Stimulated activated CD8-positive, alpha-beta memory T cell treated with anti-CD3 and anti-CD28 coated beads, Interleukin-7, amount 100 ng/mL, for 48 hours (primary cell): Measurements from ENCODE around the gene CDHR1.
A peak's percentile ranks its signal among the peaks of the same experiment; 100 is the strongest.
"Not testable (repeated sequence)": the region's sequence is repeated elsewhere in the genome, so short reads cannot be mapped to it uniquely, and the experiment has no call there.

Experiments
- DNase-seq, 2 donors: peaks; one replicate each; pipeline ENCODE4 v3.0.0-alpha.2; 2020; ENCODE audit warnings: low read depth in 1 of 2; ENCODE audit errors: extremely low read depth in 1 of 2

The CDHR1 gene

DNA sequence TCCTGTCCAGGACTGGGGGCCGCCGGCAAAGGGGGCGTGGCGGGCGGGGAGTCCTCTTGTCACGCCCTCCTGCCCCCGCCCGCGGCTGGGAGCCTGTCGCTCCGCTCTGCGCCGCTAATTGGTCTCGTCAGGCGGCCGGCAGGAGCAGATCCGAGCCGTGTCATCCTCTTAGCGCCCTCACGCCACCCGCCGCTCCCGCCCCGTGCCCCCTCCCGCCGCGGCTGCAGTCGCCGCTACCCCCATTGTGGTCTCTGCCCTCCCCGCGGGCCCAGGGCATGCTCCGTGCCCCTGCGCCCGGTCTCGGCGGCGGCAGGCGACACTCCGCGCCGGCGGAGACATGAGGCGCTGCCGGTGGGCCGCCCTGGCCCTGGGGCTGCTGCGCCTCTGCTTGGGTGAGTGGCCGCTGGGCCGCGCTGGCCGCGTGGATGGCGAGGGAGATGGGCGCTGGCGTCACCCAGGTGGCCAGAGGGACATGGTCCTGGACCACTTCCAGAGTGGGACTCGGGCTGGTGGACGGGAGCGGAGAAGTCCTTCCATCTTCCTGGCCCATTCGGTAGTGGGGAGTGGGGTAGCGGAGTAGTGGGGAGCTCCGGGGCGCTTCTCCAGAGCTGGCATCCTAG, at the start of gene CDHR1:
TSS of gene CDHR1 (plus strand) at position 114 of the 620 bp plus-strand sequence. CDS start at position 338, 224 bp downstream.
- DNase-seq = peak; percentile 26

DNA sequence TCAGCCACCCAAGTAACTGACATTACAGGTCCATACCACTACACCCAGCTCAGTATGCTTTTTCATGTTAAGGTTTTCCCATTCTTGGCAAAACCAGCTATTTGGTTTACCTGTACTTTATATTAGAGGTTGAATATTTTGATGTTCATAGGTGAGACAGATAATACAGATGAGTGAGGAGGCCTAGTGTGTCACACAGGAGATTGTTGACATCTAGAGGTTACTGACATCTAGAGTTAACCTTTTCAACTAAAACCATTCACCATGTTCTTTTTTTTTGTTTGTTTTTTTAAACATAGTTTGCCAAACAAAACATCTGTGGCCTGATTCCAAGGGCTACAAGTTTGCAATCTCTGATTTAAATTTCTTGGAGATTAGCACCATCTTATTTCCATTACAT, 47.0 kb upstream of the CDHR1 start:
- DNase-seq = no peak

DNA sequence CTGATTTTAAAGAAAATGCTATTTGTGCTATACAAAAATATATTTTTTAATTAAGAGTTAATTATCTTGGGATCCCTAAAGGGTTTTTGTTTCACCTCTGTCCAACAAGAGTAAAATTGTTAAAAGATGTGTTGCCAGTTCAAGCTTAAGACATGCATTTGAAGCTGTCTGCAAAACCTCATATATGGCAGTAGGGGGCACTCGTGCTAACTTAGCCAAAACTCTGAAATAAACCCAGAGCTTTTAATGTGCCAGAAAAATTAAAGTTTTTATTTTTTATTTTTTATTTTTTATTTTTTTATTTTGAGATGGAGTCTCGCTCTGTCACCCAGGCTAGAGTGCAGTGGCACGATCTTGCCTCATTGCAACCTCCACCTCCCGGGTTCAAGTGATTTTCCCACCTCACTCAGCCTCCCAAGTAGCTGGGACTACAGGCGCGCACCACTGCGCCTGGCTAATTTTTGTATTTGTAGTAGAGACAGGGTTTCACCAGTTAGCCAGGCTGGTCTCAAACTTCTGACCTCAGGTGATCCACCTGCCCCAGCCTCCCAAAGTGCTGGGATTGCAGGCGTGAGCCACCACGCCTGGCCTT, 46.2 kb upstream of the CDHR1 start:
- DNase-seq = not testable (repeated sequence)

DNA sequence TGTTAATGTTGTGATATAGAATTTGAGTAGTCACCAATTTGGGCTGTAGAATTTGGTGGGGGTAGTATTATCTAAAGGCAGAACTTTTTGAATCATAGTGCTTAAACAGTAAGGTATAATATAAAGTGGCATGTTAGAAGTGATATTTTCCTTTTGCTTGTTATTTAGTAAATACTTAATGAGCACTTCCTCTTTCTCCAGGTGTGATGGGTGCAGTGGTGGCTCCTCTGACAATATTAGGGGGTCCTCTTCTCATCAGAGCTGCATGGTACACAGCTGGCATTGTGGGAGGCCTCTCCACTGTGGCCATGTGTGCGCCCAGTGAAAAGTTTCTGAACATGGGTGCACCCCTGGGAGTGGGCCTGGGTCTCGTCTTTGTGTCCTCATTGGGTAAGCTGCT, 44.5 kb upstream of the CDHR1 start:
- DNase-seq = no peak

DNA sequence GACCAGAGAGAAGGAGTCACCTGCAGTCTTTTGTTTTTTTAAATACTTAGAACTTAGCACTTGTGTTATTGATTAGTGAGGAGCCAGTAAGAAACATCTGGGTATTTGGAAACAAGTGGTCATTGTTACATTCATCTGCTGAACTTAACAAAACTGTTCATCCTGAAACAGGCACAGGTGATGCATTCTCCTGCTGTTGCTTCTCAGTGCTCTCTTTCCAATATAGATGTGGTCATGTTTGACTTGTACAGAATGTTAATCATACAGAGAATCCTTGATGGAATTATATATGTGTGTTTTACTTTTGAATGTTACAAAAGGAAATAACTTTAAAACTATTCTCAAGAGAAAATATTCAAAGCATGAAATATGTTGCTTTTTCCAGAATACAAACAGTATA, 41.6 kb upstream of the CDHR1 start:
- DNase-seq = no peak

DNA sequence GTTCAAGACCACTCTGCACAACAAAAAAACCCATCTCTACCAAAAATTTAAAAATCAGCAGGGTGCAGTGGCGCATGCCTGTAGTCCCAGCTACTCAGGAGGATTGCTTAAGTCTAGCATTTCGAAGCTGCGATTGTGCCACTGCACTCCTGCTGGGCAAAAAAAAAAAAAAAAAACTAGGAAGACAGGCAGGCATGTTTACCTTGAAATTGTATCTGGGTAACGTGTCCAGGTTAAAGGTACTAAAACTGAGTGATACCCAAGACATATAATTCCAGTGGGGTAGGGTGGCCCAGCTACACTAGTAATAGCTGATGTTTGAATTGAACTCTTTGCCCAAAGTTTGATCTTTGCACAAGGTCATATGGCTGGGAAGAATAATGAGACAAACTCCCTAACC, 38.8 kb upstream of the CDHR1 start:
- DNase-seq = no peak

DNA sequence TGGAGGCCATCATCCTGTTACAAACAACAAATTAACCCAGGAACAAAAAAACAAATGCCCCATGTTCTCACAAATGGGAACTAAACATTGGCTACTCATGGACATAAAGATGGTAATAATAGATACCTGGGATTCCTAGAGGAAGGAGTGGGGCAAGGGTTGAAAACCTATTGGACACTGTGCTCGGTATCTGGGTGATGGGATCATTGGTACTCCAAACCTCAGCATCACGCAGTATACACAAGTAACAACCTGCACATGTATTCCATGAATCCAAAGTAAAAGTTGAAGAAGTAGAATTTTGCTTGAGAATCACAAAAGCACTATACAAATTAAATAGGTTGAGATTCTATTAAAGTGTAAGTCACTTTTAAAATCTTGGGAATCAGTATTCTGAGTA, 38.3 kb upstream of the CDHR1 start:
- no peak for DNase-seq

DNA sequence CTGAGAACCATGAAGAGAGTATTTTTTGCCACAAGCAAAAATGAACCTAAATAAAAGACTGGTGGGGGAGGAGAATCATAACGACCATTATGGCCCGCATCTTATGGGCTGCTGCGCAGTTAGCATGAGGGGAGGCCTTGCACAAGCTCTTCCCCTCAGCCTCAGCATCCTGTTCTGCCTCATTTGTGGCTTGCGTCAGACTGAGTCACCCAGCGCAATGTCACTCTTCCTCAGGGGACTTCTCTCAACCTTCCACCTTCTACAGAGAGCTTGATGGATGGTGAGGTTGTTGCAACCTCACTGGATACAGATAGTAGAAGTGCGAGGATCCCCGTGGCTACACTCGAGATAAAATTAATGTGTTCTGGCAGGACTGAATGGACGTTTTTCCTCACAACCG, 37.6 kb upstream of the CDHR1 start:
- DNase-seq = peak; percentile 28 to 62

DNA sequence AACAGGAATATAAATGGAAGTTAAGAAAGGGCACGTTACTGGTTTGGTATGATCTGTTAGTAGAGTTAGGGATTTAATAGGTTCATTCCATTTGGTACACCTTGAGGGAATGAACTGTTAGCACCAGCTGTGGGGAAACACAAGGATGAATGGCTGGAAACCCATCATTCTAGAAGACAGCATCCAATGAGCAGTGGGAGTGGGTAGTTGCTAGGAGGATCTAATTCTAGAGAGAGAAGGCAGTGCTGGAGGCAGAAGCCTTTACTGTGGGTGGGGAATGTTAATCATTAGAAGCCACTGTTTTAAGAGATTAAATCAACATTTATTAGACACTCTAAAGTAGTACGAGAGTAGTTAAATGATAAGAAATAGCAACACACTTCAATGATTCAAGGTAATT, 36.3 kb upstream of the CDHR1 start:
- DNase-seq = no peak

DNA sequence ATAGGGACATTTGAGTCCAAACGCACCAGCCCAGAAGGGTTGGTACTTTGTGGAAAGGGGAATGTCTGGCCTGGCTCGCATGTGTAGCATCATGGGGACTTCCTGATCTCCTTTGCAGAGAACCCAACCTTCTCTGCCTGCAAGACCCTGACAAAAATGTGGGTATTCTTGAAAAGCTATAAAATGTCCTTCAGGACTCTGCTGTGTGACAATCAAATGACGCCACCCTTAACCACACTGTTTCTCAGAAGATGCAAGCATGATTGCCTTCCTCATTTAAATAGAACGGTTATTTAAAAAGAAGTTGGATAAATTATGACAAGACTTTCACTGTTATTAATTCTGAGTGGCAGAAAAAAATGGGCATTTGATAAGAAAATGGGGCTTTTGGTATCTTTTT, 35.8 kb upstream of the CDHR1 start:
- DNase-seq = no peak

DNA sequence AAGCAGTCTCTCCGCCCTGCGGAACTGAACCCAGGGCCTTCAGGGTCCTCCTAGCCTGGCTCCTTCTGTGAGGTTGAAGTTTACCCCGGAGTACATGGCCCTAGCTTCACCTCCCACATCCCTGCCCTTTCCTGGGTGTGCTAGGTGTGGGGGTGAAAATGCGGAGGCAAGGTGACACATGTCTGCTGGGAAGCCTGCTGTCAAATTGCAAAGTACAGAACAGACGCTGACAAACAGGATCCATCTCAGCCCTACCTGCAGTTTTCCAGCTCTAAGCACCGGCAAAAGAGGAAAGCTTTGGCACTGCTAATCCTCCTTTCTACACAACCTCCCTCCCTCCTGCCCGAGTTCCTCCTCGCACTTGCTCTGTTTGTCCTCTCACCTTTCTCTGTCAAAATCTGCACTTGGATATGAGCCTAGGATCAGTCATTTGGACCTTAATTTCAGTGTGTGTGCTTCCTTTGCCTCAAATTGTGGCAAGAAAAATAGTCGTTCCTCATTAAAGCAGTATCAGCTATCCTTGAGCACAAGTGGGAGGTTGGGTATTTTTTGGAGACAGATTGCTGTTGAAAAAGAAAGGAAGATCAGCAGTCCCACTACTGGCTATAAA, 35.2 kb upstream of the CDHR1 start:
- no peak for DNase-seq

DNA sequence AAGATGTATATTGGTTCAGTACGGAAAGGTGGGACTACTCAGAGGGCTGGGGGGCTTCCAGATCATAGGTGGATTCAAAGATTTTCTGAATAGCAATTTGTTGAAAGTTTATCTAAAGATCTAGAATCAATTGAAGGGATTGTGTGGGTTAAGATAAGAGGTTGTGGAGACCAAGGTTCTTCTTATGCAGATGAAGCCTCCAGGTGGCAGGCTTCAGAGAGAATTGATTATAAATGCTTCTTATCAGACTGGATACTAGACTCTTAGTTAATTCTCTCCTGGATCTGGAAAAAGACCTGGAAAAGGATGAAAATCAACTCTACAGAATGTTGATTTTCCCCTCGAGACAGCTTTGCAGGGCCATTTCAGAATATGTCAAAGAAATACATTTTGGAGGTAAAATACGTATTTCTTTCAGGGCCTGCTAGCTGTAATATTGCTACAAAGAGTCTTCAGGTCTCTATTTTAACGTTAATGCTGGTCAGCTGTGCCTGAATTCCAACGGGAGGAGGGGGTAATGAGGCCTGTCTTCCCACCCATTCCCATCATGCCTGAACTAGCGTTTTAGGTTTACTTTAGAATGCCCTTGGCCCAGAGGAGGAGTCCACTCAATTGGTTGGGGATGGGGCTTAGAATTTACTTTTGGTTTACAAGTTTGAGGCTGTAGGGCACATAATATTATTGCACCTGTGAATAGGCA, 33.5 kb upstream of the CDHR1 start:
- no peak for DNase-seq

DNA sequence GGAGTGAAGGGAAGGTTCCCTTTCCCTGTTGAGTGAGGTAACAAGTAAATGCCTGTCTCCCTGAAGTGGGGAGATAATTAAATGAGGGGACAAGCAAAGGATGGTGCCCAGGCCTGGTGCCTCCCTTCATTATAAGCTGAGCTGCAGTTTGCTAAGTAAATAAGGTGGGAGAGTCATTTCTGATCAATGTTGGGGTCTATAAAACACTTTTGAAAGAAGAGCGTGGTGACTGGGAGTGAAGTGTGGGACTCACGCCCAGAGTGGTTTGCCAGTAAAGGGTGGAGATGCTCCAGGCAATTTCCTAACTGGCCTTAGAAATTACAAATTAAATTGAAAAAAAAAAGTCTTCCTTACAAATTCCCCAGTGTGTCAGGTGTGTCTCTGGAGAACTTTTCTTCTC, 30.3 kb upstream of the CDHR1 start:
- no peak for DNase-seq

DNA sequence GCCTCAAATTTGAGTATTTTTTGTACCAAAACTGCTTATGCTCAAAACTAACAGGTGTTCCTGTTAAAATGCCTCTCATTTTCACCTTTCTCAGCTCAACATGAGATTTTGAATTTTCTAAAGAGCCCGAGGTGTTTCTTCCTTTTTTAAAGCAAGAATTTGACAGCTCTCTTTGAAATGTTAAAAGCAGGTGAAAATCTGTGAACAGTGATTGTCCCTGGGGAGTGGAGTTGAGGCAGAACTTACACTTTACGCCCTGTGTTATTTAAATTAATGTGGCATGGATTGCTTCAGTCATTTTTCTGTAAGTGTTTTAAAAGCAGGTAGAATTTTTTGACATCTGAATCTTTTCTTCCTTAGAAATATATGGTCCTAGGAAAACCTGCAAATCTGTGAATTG, 29.9 kb upstream of the CDHR1 start:
- no peak for DNase-seq

DNA sequence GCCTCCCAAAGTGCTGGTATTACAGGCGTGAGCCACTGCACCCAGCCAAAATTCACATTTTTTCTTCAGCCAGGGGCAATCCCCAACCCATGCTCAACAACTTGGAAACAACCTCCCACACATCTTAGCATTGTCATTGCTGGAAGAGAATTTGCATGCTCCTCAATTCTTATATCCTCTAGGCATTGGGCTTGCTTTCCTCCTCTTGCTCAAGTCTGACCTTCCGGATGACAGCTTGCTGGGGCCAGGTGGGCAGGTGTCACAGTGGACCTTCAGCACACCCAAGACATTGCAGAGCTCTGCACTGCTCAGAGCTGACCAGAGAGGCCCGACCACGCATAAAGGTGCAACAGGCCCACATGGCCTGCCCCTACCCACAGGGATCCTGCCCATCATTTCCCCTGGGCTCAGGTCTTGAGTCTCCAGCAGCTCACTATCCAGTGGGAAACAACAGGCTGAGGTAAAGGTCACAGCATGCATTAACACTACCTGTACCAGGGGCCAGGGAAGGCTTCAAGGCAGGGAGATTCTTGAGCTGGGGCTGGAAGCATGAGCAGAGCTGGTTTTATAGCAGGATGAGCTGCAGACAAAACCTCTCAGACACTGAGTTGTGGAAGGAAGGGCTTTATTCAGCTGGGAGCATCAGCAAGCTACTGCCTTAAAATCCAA, 27.6 kb upstream of the CDHR1 start:
- no peak for DNase-seq

DNA sequence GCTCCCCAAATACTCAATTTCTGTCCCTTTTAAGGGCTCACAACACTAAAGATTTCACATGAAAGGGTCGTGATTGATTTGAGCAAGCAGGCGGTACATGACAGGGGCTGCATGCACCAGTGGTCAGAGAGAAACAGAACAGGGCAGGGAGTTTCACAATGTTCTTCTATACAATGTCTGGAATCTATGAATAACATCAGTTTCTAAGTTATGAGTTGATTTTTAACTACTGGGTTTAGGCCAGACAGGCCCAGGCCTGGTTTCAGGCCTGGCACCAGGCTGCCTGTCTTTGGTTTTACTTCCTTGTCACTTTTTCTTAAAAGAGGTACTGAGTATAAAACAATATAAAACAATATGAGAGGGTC, 27.1 kb upstream of the CDHR1 start:
- DNase-seq = not testable (repeated sequence)

DNA sequence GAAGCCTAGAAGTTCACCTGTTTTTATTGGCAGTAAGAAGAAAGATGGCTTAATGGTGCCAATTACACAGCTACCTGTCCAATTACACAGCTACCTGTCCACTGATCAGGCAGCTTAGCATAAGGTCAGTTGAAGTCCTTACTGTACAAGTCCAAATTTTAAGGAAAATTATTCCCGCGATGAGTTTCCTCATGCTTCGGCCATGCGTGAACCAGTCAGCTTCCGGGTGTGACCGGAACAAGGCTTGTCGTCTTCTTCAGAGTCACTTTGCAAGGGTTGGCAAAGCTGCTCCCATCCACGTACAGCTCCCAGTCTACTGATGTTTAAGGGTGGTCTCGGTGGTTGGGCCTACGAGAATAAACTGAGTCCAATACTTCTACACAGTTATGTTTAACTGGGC, 26.0 kb upstream of the CDHR1 start:
- DNase-seq = not testable (repeated sequence)

DNA sequence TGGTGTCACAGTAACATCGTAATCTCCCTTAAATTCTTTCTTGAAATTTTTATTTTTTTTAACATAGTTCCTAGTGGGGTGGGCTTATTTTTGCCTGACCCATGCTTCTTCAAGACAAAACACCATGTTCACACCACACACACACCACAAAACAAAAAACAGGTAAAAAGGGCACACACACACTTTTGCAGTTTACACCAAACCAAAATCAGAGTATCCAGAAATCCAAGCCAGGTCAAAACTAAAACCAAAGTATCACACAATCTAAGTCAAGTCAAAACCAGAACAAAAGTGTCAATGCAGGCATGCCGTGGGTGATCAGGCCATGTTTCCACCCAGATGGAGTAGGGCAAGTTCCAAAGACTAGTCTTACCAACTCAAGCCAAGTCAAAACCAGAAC, 23.1 kb upstream of the CDHR1 start:
- not testable (repeated sequence) for DNase-seq

DNA sequence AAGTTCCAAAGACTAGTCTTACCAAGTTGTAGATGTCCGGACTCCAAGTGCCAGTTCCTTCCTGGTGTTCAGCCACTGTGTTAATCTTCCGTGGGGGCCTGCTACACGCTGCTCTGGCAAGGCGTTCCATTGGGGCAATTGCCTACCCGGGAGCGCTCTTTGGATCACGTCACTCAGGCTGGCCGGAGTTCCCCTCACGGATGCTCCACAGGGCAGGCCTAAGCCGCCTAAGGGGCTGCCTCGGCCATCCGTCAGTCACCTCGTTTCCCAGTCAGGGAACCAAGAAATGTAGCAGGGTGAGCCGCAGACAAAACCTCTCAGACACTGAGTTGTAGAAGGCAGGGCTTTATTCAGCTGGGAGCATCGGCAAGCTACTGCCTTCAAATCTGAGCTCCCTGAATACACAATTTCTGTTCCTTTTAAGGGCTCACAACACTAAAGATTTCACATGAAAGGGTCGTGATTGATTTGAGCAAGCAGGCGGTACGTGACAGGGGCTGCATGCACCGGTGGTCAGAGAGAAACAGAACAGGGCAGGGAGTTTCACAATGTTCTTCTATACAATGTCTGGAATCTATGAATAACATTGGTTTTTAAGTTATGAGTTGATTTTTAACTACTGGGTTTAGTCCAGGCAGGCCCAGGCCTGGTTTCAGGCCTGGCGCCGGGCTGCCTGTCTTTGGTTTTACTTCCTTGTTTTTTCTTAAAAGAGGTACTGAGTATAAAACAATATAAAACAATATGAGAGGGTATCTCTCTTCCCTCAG, 22.5 kb upstream of the CDHR1 start:
- not testable (repeated sequence) for DNase-seq

DNA sequence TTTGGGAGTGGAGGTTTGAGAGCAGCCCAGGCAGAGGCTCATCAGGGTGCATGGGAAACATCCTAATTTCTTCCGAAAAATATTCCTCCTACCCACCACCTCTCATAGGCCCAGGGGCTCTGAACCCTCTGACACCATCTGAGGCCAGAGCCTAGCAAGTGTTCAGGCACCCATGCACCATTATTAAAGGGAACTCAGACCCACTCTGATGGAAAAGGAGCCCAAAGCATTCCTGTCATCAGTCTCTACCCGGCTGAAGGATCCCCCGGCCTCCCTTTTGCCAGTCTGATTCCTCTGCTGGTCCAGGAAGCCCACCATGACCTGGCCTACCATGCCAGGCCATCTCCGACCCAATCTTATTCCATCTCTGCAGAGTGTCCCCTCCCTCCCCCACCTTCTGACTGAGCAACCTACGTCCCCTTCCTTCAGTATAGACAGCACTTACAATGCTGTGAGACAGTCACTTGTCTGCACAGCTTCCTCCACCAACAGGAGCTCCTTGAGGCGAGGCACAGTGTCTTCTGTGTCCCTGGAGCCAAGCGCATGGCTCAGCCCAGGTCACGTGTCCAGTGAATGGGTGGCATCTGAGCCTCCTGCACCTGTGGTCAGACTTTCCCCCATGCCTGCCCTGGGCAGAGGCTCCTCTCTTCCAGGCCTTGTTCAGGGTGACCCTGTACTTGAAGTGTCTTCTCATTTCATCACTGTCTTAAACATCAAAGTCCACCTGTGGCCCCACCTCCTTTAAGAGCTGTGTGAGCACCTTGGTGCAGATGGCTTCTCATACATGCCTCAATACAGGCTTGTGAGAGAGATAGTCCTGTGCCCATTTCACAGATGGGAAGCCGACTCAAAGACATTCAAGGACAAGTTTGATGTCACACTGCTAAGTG, 21.6 kb upstream of the CDHR1 start:
- DNase-seq = no peak
